Neuron (in vitro differentiated cells): Measurements from ENCODE around the gene CNTD1.

ENCODE experiments used
- H2AFZ ChIP-seq: one replicate; pipeline ENCODE4 v1.6.1; 2013; ENCODE audit warnings: low read depth, mild to moderate bottlenecking, inconsistent platforms, low read length, moderate library complexity
- H3K27me3 ChIP-seq: one replicate; pipeline ENCODE4 v1.6.1; 2013; ENCODE audit warnings: low read length; ENCODE audit not compliant: insufficient read depth
- H3K36me3 ChIP-seq: one replicate; pipeline ENCODE4 v1.6.1; 2013; ENCODE audit warnings: low read length; ENCODE audit not compliant: insufficient read depth
- H3K4me1 ChIP-seq: one replicate; pipeline ENCODE4 v1.6.1; 2013; ENCODE audit warnings: low read length; ENCODE audit not compliant: insufficient read depth
- H3K4me3 ChIP-seq: 2 replicates; pipeline ENCODE4 v1.5.1; 2013; ENCODE audit warnings: mild to moderate bottlenecking, low read length, moderate library complexity
- H3K9me3 ChIP-seq: one replicate; pipeline ENCODE4 v1.6.1; 2013; ENCODE audit warnings: low read length

CNTD1 gene

GRCh38 chr17:42803074-42803883 lies 4.6 kb downstream of the CNTD1 start:
- H3K27me3 ChIP-seq: no peaks in the 10 kb centered on the region
- H3K36me3 ChIP-seq: no peaks in the 10 kb centered on the region
- H3K9me3 ChIP-seq: no peaks in the 10 kb centered on the region
- H3K4me1 ChIP-seq: peaks cover 13% of the 10 kb centered on the region
- H2AFZ ChIP-seq: no peak overlapping the region
- H3K4me3 ChIP-seq: no peak overlapping the region

- Histone ChIP-seq H3K36me3 (peaks cover 4% of the 10 kb centered on the region), H3K27me3 (no peaks in the 10 kb centered on the region), H3K4me1 (peaks cover 13% of the 10 kb centered on the region)
These were observed 6.3 kb downstream of the CNTD1 start for GRCh38 chr17:42804918-42805367.

GRCh38 chr17:42806249-42806648 lies 7.6 kb downstream of the CNTD1 start:
- Histone ChIP-seq H2AFZ (no peak overlapping the region), H3K4me1 (peaks cover 13% of the 10 kb centered on the region), H3K4me3 (no peak overlapping the region), H3K36me3 (peaks cover 14% of the 10 kb centered on the region), H3K27me3 (no peaks in the 10 kb centered on the region), H3K9me3 (no peaks in the 10 kb centered on the region)

More at GRCh38 chr17:42804918-42805367, 6.3 kb downstream of the CNTD1 start:
- no peak overlapping the region for H2AFZ ChIP-seq
- no peaks in the 10 kb centered on the region for H3K9me3 ChIP-seq
- H3K4me3 ChIP-seq: no peak overlapping the region

GRCh38 chr17:42809250-42809649 lies 10.6 kb downstream of the CNTD1 start:
- Histone ChIP-seq H3K27me3 (no peaks in the 10 kb centered on the region), H2AFZ (no peak overlapping the region), H3K4me1 (no peaks in the 10 kb centered on the region), H3K36me3 (peaks cover 28% of the 10 kb centered on the region), H3K9me3 (no peaks in the 10 kb centered on the region), H3K4me3 (no peak overlapping the region)

GRCh38 chr17:42814633-42815399 lies 16.2 kb downstream of the CNTD1 start:
- no peak overlapping the region for H3K4me3 ChIP-seq
- H2AFZ ChIP-seq: no peak overlapping the region
- no peaks in the 10 kb centered on the region for H3K9me3 ChIP-seq
- no peaks in the 10 kb centered on the region for H3K4me1 ChIP-seq
- H3K27me3 ChIP-seq: no peaks in the 10 kb centered on the region
- H3K36me3 ChIP-seq: peaks cover 75% of the 10 kb centered on the region

GRCh38 chr17:42817866-42818265 lies 19.2 kb downstream of the CNTD1 start:
- Histone ChIP-seq H2AFZ (no peak overlapping the region), H3K36me3 (peaks cover 72% of the 10 kb centered on the region), H3K4me3 (no peak overlapping the region), H3K4me1 (no peaks in the 10 kb centered on the region), H3K9me3 (no peaks in the 10 kb centered on the region), H3K27me3 (no peaks in the 10 kb centered on the region)

GRCh38 chr17:42818379-42818778 lies 19.7 kb downstream of the CNTD1 start:
- no peak overlapping the region for H2AFZ ChIP-seq
- peaks cover 72% of the 10 kb centered on the region for H3K36me3 ChIP-seq
- peaks cover under 1% of the 10 kb centered on the region for H3K4me1 ChIP-seq
- no peak overlapping the region for H3K4me3 ChIP-seq
- no peaks in the 10 kb centered on the region for H3K27me3 ChIP-seq
- no peaks in the 10 kb centered on the region for H3K9me3 ChIP-seq

- Histone ChIP-seq H3K4me3 (no peak overlapping the region), H3K36me3 (peaks cover 56% of the 10 kb centered on the region), H3K4me1 (peaks cover 3% of the 10 kb centered on the region), H3K27me3 (no peaks in the 10 kb centered on the region), H2AFZ (no peak overlapping the region), H3K9me3 (no peaks in the 10 kb centered on the region)
These were observed 21.4 kb downstream of the CNTD1 start for GRCh38 chr17:42819939-42820535.

- Histone ChIP-seq H3K4me1 (peaks cover 3% of the 10 kb centered on the region), H3K27me3 (no peaks in the 10 kb centered on the region), H3K36me3 (peaks cover 47% of the 10 kb centered on the region), H3K9me3 (no peaks in the 10 kb centered on the region), H3K4me3 (no peak overlapping the region), H2AFZ (no peak overlapping the region)
These were observed 22.5 kb downstream of the CNTD1 start for GRCh38 chr17:42821176-42821575.

GRCh38 chr17:42827472-42827871 lies 28.8 kb downstream of the CNTD1 start:
- Histone ChIP-seq H3K9me3 (no peaks in the 10 kb centered on the region), H3K36me3 (no peaks in the 10 kb centered on the region), H2AFZ (no peak overlapping the region), H3K4me1 (peaks cover 10% of the 10 kb centered on the region), H3K4me3 (no peak overlapping the region), H3K27me3 (no peaks in the 10 kb centered on the region)

GRCh38 chr17:42830971-42831370 lies 32.3 kb downstream of the CNTD1 start:
- no peaks in the 10 kb centered on the region for H3K9me3 ChIP-seq
- H3K36me3 ChIP-seq: peaks cover 15% of the 10 kb centered on the region
- no peaks in the 10 kb centered on the region for H3K27me3 ChIP-seq
- H3K4me3 ChIP-seq: no peak overlapping the region
- peaks cover 17% of the 10 kb centered on the region for H3K4me1 ChIP-seq
- H2AFZ ChIP-seq: no peak overlapping the region

GRCh38 chr17:42832213-42832933 lies 33.7 kb downstream of the CNTD1 start:
- Histone ChIP-seq H3K4me1 (peaks cover 17% of the 10 kb centered on the region), H3K9me3 (no peaks in the 10 kb centered on the region), H3K36me3 (peaks cover 26% of the 10 kb centered on the region)

More at GRCh38 chr17:42832213-42832933, 33.7 kb downstream of the CNTD1 start:
- peak overlapping the region; percentile 65 for H3K4me3 ChIP-seq
- no peaks in the 10 kb centered on the region for H3K27me3 ChIP-seq
- H2AFZ ChIP-seq: peak overlapping the region; percentile 69
